Liver (tissue), 9 donors: Measurements from ENCODE around the gene TNFRSF6B. TPM values are rescaled to one million over a fixed set of nuclear protein-coding genes. Genes with fewer than 3 reads are reported as not detected.

ENCODE experiments used
- DNase-seq: peaks from one replicate; pipeline ENCODE4 v3.0.0-alpha.2; 2017; ENCODE audit warnings: low spot score
- H3K27ac ChIP-seq, 2 donors: one replicate each; pipeline ENCODE4 v1.7.0; 2013; ENCODE audit warnings: inconsistent platforms in 2 of 2, low read length in 2 of 2, control low read depth in 1 of 2, low read depth in 1 of 2, mild to moderate bottlenecking in 1 of 2
- H3K27me3 ChIP-seq, 4 donors: one replicate each; pipeline versions ENCODE4 v1.6.1 to v1.7.0; 2013; ENCODE audit warnings: low read length in 3 of 4, inconsistent platforms in 1 of 4, mild to moderate bottlenecking in 1 of 4, moderate library complexity in 1 of 4; ENCODE audit not compliant: control insufficient read depth in 4 of 4, insufficient read depth in 4 of 4
- H3K36me3 ChIP-seq, 4 donors: one replicate each; pipeline versions ENCODE4 v1.6.1 to v1.7.0; 2013; ENCODE audit warnings: low read length in 3 of 4, mild to moderate bottlenecking in 3 of 4, low read depth in 1 of 4, moderate library complexity in 1 of 4; ENCODE audit not compliant: control insufficient read depth in 4 of 4, insufficient read depth in 3 of 4
- H3K4me1 ChIP-seq, 4 donors: one replicate each; pipeline versions ENCODE4 v1.6.1 to v1.7.0; 2013; ENCODE audit warnings: low read length in 3 of 4, mild to moderate bottlenecking in 3 of 4, moderate library complexity in 1 of 4; ENCODE audit not compliant: control insufficient read depth in 4 of 4, insufficient read depth in 4 of 4
- H3K4me3 ChIP-seq, 3 donors: one replicate each; pipeline versions ENCODE4 v1.6.1 to v1.7.0; 2013; ENCODE audit warnings: low read length in 3 of 3, control low read depth in 1 of 3, low read depth in 1 of 3, mild to moderate bottlenecking in 1 of 3
- H3K9ac ChIP-seq, 2 donors: one replicate each; pipeline ENCODE4 v1.7.0; 2013; ENCODE audit warnings: low read length in 2 of 2, mild to moderate bottlenecking in 2 of 2, moderate library complexity in 2 of 2, control low read depth in 1 of 2, low read depth in 1 of 2
- H3K9me3 ChIP-seq, 4 donors: one replicate each; pipeline versions ENCODE4 v1.6.1 to v1.7.0; 2013; ENCODE audit warnings: low read length in 3 of 4; ENCODE audit not compliant: control insufficient read depth in 4 of 4
- FOXA1 ChIP-seq: IDR thresholded peaks from 2 replicates; pipeline ENCODE4 v1.6.1; 2016; ENCODE audit warnings: antibody characterized with exemption
- FOXA2 ChIP-seq: IDR thresholded peaks from 2 replicates; pipeline ENCODE4 v1.6.1; 2016; ENCODE audit warnings: antibody characterized with exemption
- HNF4A ChIP-seq, 2 donors: conservative IDR thresholded peaks; 2 replicates each; pipeline ENCODE4 v1.6.1; 2016; ENCODE audit warnings: antibody characterized with exemption in 2 of 2, mild to moderate bottlenecking in 2 of 2
- HNF4G ChIP-seq: IDR thresholded peaks from 2 replicates; pipeline ENCODE4 v1.6.1; 2016; ENCODE audit warnings: antibody characterized with exemption
- JUND ChIP-seq, 2 donors: IDR thresholded peaks; 2 replicates each; pipeline ENCODE4 v1.6.1; 2016; ENCODE audit warnings: antibody characterized with exemption in 2 of 2
- MAX ChIP-seq: IDR thresholded peaks from 2 replicates; pipeline ENCODE4 v1.6.1; 2016; ENCODE audit warnings: antibody characterized with exemption
- NR2F2 ChIP-seq: IDR thresholded peaks from 2 replicates; pipeline ENCODE4 v1.6.1; 2016; ENCODE audit warnings: antibody characterized with exemption
- REST ChIP-seq: IDR thresholded peaks from 2 replicates; pipeline ENCODE4 v1.6.1; 2016; ENCODE audit warnings: antibody characterized with exemption, mild to moderate bottlenecking
- RXRA ChIP-seq, 2 donors: IDR thresholded peaks; 2 replicates each; pipeline ENCODE4 v1.6.1; 2017 to 2018; ENCODE audit warnings: antibody characterized with exemption in 2 of 2, mild to moderate bottlenecking in 1 of 2
- SP1 ChIP-seq: IDR thresholded peaks from 2 replicates; pipeline ENCODE4 v1.6.1; 2018; ENCODE audit warnings: antibody characterized with exemption, mild to moderate bottlenecking
- TAF1 ChIP-seq: conservative IDR thresholded peaks from 2 replicates; pipeline ENCODE4 v1.6.1; 2016; ENCODE audit warnings: antibody characterized with exemption, mild to moderate bottlenecking
- YY1 ChIP-seq: IDR thresholded peaks from 2 replicates; pipeline ENCODE4 v1.6.1; 2016; ENCODE audit warnings: antibody characterized with exemption, mild to moderate bottlenecking
- WGBS: extraction: QIAGEN DNeasy Blood & Tissue Kit; methylation state at CpG from one replicate; pipeline ENCODE4 v1.1.7; 2013; 5-methylcytosine and 5-hydroxymethylcytosine counted together
- polyA plus RNA-seq, 2 donors: library from polyadenylated mRNA; stranded (reverse) in 1 of 2; unstranded in 1 of 2; fragments of 200-250 nt in 1 of 2; fragments of >200 nt in 1 of 2; fragmentation: Nextera tagmentation in 1 of 2; extraction: Ambion mirVana in 1 of 2; gene quantifications; one replicate each; pipeline versions ENCODE4 v1.2.1 to v1.2.3, GENCODE V29; 2013 to 2015
- total RNA-seq, 2 donors: library from RNA; depleted of rRNA; stranded (reverse); fragments of >200 nt; gene quantifications; one replicate each; pipeline ENCODE4 v1.2.3, GENCODE V29; 2014
- donor health status: healthy.
- donor health status: healthy.
- donor health status: healthy.
- donor health status: healthy.
- donor health status: healthy.

The TNFRSF6B gene
- total and polyA plus RNA-seq, 4 donors: 0.09 to 0.73 TPM; not detected in 2

GRCh38 chr20:63734111-63734945 is 37.9 kb downstream of the TNFRSF6B start (continued):
- TF ChIP-seq REST (peak; percentile 64), JUND (IDR thresholded peaks at IDR 0.05) (peak; percentile 13 to 38), FOXA2 (no peak), YY1 (peak; percentile 71)

- Histone ChIP-seq H3K4me3 (peak overlapping the region; percentile 50 to 86 (median 54)), H3K9me3 (no peaks in the 10 kb centered on the region), H3K36me3 (no peaks in the 10 kb centered on the region), H3K27me3 (no peaks in the 10 kb centered on the region), H3K9ac (no peak overlapping the region), H3K27ac (peak overlapping the region; percentile 35 to 43), H3K4me1 (peaks cover 6 to 63% (median 41%) of the 10 kb centered on the region in 4 donors)
- peak; percentile 51 for DNase-seq
- TF ChIP-seq TAF1: no peak
- TF ChIP-seq HNF4G: peak; percentile 17
- TF ChIP-seq RXRA (IDR thresholded peaks at IDR 0.05): peak; percentile 79 to 83
- TF ChIP-seq REST: no peak
- TF ChIP-seq SP1: peak; percentile 49
- peak; percentile 48 for TF ChIP-seq MAX
- peak; percentile 87 to 90 for TF ChIP-seq HNF4A (conservative IDR thresholded peaks at IDR 0.05)
- peak; percentile 44 for TF ChIP-seq YY1
- peak; percentile 54 for TF ChIP-seq NR2F2
- TF ChIP-seq FOXA1: no peak
- WGBS: 41% methylated on average over 48 of the region's 48 CpGs
These were observed 38.8 kb downstream of the TNFRSF6B start for GRCh38 chr20:63734946-63735858.
